NCI-H146 (cell line): ENCODE measurements around the gene TP53TG3F.
"Not testable (repeated sequence)": the region's sequence is repeated elsewhere in the genome, so short reads cannot be mapped to it uniquely, and the experiment has no call there.

Source experiments
- DNase-seq: peaks from one replicate; lab custom pipeline; 2025; lab: John Stamatoyannopoulos, UW

TP53TG3F gene

GRCh38 chr16:33459312-33459711 is at the start of gene TP53TG3F:
Gene TP53TG3F, plus strand, starts transcription at chr16:33459612. Its CDS starts 68 bp downstream, at chr16:33459680.
- not testable (repeated sequence) for DNase-seq

- DNase-seq = not testable (repeated sequence)
Measured at GRCh38 chr16:33491611-33492010, 32.2 kb downstream of the TP53TG3F start.

- DNase-seq = not testable (repeated sequence)
Measured at GRCh38 chr16:33507231-33507630, 47.8 kb downstream of the TP53TG3F start.

- not testable (repeated sequence) for DNase-seq
Measured at GRCh38 chr16:33509070-33509469, 49.7 kb downstream of the TP53TG3F start.

- not testable (repeated sequence) for DNase-seq
Measured at GRCh38 chr16:33509906-33510305, 50.5 kb downstream of the TP53TG3F start.
